Body of pancreas (tissue), 4 donors: ENCODE data around the gene SEMA6A. TPM values are rescaled to one million over a fixed set of nuclear protein-coding genes. Genes with fewer than 3 reads are reported as not detected.

Experiments used
- ATAC-seq: fragments of 150-250 bp; one replicate; pipeline ENCODE4 v1.9.1; 2016
- DNase-seq, 4 donors: peaks; one replicate each; pipeline ENCODE4 v3.0.0-alpha.2; 2019
- H3K27ac ChIP-seq, 4 donors: fragments of 200-600 bp; sonication (generic); 1 replicate in 3 of 4; 2 replicates in 1 of 4; pipeline versions ENCODE4 v1.5.1 to v1.6.1; 2016 to 2019; ENCODE audit warnings: mild to moderate bottlenecking in 1 of 4, mixed read lengths in 1 of 4, moderate library complexity in 1 of 4
- H3K27me3 ChIP-seq, 2 donors: fragments of 200-600 bp; sonication (generic); one replicate each; pipeline ENCODE4 v1.6.0; 2016; ENCODE audit warnings: mild to moderate bottlenecking in 1 of 2
- H3K36me3 ChIP-seq, 2 donors: fragments of 200-600 bp; sonication (generic); replicated peaks in 1 of 2; 2 replicates each; pipeline ENCODE4 v1.5.1; 2016; ENCODE audit warnings: low read depth in 2 of 2; ENCODE audit not compliant: insufficient read depth in 1 of 2
- H3K4me1 ChIP-seq: fragments of 200-600 bp; sonication (generic); one replicate; pipeline ENCODE4 v1.6.0; 2016
- H3K4me3 ChIP-seq, 2 donors: fragments of 200-600 bp; sonication (generic); 1 replicate in 1 of 2; 2 replicates in 1 of 2; pipeline ENCODE4 v1.5.1; 2016 to 2019
- H3K9me3 ChIP-seq, 3 donors: fragments of 200-600 bp; sonication (generic); 1 replicate in 2 of 3; 2 replicates in 1 of 3; pipeline ENCODE4 v1.5.1; 2016
- CTCF ChIP-seq, 7 experiments: fragments of 450-650 bp in 4 of 7; fragments of 200-600 bp in 3 of 7; sonication (generic) in 3 of 7; IDR thresholded peaks; one replicate each; pipeline ENCODE4 v1.5.1; 2016 to 2019; ENCODE audit warnings: antibody characterized with exemption in 7 of 7
- POLR2A ChIP-seq, 3 donors: fragments of 450-650 bp; IDR thresholded peaks; one replicate each; pipeline ENCODE4 v1.6.1; 2016; ENCODE audit warnings: antibody characterized with exemption in 3 of 3, mild to moderate bottlenecking in 2 of 3
- WGBS, 2 donors: methylation state at CpG; one replicate each; pipeline ENCODE4 v1.1.5; 2017; 5-methylcytosine and 5-hydroxymethylcytosine counted together
- intact Hi-C: fragments of 100-400 bp; cut with DNase I; formaldehyde crosslinking; loops from one replicate; pipeline ENCODE4 v1.15.1; 2023
- total RNA-seq, 2 donors: library from RNA; depleted of rRNA; stranded (reverse); fragments of >200 nt; gene quantifications; one replicate each; pipeline ENCODE4 v1.1.0, GENCODE V29; 2016

SEMA6A gene
- total RNA-seq, 2 donors from 2014 or later: 18.7 to 25.1 TPM

GRCh38 chr5:116442095-116442534 lies 132.5 kb downstream of the SEMA6A start:
- H3K4me1 ChIP-seq: peaks cover 6% of the 10 kb centered on the region
- H3K27ac ChIP-seq: no peak overlapping the region
- TF ChIP-seq POLR2A (IDR thresholded peaks at IDR 0.05): no peak
- TF ChIP-seq CTCF (IDR thresholded peaks at IDR 0.05): no peak
- 29 to 41% methylated on average over 3 of the region's 3 CpGs for WGBS, 2 donors
- H3K36me3 ChIP-seq: peaks cover 0 to 4% of the 10 kb centered on the region in 2 donors
- H3K4me3 ChIP-seq: no peak overlapping the region
- ATAC-seq (peak; percentile 56), DNase-seq (peak; percentile 39 to 74 (median 60))
- intact Hi-C loops: no loop called here
- H3K27me3 ChIP-seq: no peaks in the 10 kb centered on the region
- no peaks in the 10 kb centered on the region for H3K9me3 ChIP-seq

- H3K9me3 ChIP-seq: no peaks in the 10 kb centered on the region
- H3K36me3 ChIP-seq: no peaks in the 10 kb centered on the region
- no peak for TF ChIP-seq CTCF (IDR thresholded peaks at IDR 0.05)
- ATAC-seq: no peak
- H3K4me1 ChIP-seq: peaks cover 6% of the 10 kb centered on the region
- no peak overlapping the region for H3K4me3 ChIP-seq
- 56 to 78% methylated on average over 2 of the region's 2 CpGs for WGBS, 2 donors
- no peaks in the 10 kb centered on the region for H3K27me3 ChIP-seq
- DNase-seq: no peak
- intact Hi-C loops: no loop called here
- no peak overlapping the region for H3K27ac ChIP-seq
These were observed 133.4 kb downstream of the SEMA6A start for GRCh38 chr5:116441223-116441622.

- ATAC-seq (no peak), DNase-seq (no peak)
- Histone ChIP-seq H3K27me3 (no peaks in the 10 kb centered on the region), H3K36me3 (no peaks in the 10 kb centered on the region), H3K27ac (no peak overlapping the region), H3K4me1 (peaks cover 6% of the 10 kb centered on the region), H3K4me3 (no peak overlapping the region), H3K9me3 (no peaks in the 10 kb centered on the region)
- intact Hi-C loops: no loop called here
- TF ChIP-seq POLR2A (IDR thresholded peaks at IDR 0.05) (no peak), CTCF (IDR thresholded peaks at IDR 0.05) (no peak)
- 80 to 83% methylated on average over 5 of the region's 5 CpGs for WGBS, 2 donors
These were observed 134.1 kb downstream of the SEMA6A start for GRCh38 chr5:116440457-116441001.

GRCh38 chr5:116439905-116440304 lies 134.7 kb downstream of the SEMA6A start:
- H3K4me3 ChIP-seq: no peak overlapping the region
- no peaks in the 10 kb centered on the region for H3K27me3 ChIP-seq
- no peak overlapping the region for H3K27ac ChIP-seq
- no peak for TF ChIP-seq POLR2A (IDR thresholded peaks at IDR 0.05)
- no peak for TF ChIP-seq CTCF (IDR thresholded peaks at IDR 0.05)
- 63 to 69% methylated on average over 5 of the region's 5 CpGs for WGBS, 2 donors
- no peak for ATAC-seq
- H3K4me1 ChIP-seq: peaks cover 6% of the 10 kb centered on the region
- intact Hi-C loops: no loop called here
- no peaks in the 10 kb centered on the region for H3K9me3 ChIP-seq
- DNase-seq: no peak
- H3K36me3 ChIP-seq: no peaks in the 10 kb centered on the region

- intact Hi-C loops: no loop called here
These were observed 135.6 kb downstream of the SEMA6A start for GRCh38 chr5:116438979-116439554.

More at GRCh38 chr5:116438979-116439554, 135.6 kb downstream of the SEMA6A start:
- ATAC-seq: no peak
- Histone ChIP-seq H3K27ac (no peak overlapping the region), H3K9me3 (no peaks in the 10 kb centered on the region), H3K4me1 (peaks cover 6% of the 10 kb centered on the region), H3K27me3 (no peaks in the 10 kb centered on the region), H3K4me3 (no peak overlapping the region), H3K36me3 (no peaks in the 10 kb centered on the region)
- 65 to 73% methylated on average over 6 of the region's 6 CpGs for WGBS, 2 donors
- DNase-seq: no peak
- no peak for TF ChIP-seq CTCF (IDR thresholded peaks at IDR 0.05)
